Measurements from ENCODE around the gene KRT82.

Gene KRT82

DNA sequence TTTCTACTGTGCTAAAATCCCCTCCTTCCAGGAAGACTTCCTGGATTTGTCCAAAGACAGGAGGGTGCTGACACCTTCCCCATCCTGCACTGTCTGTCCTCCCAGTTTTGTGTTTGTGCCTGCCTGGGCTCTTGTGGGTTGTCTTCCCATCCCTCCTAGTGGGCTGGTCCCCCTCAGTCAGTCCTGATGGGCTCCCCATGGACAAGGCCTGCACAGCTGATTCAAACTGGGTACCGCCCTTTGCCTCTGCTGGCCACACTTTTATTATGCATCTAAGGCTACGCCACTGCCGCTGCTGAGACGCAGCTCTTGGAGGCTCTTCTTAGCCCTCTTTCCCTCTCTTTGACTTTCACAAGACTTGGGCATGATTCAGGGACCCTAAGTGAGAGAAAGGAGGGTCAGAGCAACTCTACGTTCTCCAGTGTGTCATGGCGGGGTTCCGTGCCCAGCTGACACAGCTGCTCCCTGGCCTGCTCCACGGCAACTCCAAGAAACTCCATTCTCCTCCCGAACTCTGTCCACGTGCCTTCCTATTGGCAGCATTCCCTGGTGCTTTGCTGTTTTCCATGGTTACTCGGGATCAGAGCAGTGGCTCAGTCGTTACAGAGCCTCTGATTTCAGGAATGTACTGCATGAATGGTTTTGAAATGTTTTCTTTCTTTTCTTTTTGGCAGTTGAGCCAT is 35.1 kb downstream of the KRT82 start:
- Histone ChIP-seq H3K4me2 (ENCODE audit: low read length) (no peak overlapping the region), H3K27ac (ENCODE audit: low read length) (no peak overlapping the region), H3K4me3 (ENCODE audit: low read length) (no peak overlapping the region), H3K79me2 (ENCODE audit: low read length) (no peaks in the 10 kb centered on the region), H3K9me3 (ENCODE audit: insufficient read depth, low read length) (no peaks in the 10 kb centered on the region), H2AFZ (ENCODE audit: low read depth, low read length) (no peak overlapping the region), H3K36me3 (replicated peaks; ENCODE audit: low read depth, low read length) (no peaks in the 10 kb centered on the region), H3K4me1 (ENCODE audit: low read length) (no peaks in the 10 kb centered on the region), H3K9ac (ENCODE audit: low read length) (no peak overlapping the region), H4K20me1 (ENCODE audit: insufficient read depth, low read length) (no peaks in the 10 kb centered on the region), H3K27me3 (ENCODE audit: low read depth, low read length) (peaks cover 40% of the 10 kb centered on the region)
- TF ChIP-seq, protein P1, sequence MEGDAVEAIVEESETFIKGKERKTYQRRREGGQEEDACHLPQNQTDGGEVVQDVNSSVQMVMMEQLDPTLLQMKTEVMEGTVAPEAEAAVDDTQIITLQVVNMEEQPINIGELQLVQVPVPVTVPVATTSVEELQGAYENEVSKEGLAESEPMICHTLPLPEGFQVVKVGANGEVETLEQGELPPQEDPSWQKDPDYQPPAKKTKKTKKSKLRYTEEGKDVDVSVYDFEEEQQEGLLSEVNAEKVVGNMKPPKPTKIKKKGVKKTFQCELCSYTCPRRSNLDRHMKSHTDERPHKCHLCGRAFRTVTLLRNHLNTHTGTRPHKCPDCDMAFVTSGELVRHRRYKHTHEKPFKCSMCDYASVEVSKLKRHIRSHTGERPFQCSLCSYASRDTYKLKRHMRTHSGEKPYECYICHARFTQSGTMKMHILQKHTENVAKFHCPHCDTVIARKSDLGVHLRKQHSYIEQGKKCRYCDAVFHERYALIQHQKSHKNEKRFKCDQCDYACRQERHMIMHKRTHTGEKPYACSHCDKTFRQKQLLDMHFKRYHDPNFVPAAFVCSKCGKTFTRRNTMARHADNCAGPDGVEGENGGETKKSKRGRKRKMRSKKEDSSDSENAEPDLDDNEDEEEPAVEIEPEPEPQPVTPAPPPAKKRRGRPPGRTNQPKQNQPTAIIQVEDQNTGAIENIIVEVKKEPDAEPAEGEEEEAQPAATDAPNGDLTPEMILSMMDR (IDR thresholded peaks at IDR 0.05; ENCODE audit: low read depth, low read length) = no peak
- TF ChIP-seq EZH2phosphoT487 (IDR thresholded peaks at IDR 0.05; ENCODE audit: low read depth) = no peak

DNA sequence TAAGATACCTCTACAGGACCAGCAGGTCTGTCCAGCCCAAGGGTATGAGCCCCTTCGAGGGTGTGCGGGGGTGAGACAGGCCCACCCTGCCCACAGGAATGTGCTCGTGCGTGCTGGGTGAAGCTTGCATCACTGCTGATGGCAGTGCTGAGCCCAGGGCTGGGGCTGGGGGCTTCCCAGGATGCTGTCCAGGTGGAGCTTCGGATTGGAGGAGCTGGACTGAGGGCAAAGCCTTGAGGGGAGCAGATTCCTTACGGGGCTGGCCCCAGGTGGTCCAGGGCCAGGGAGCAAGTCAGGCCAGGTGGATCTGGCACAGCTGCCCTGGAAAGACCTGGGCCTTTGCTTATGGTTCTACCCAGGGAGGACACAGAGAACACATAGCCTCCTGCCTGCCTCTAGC is 36.3 kb downstream of the KRT82 start:
- Histone ChIP-seq H3K79me2 (ENCODE audit: low read length) (no peaks in the 10 kb centered on the region), H3K9ac (ENCODE audit: low read length) (no peak overlapping the region), H3K27me3 (ENCODE audit: low read depth, low read length) (peaks cover 49% of the 10 kb centered on the region), H2AFZ (ENCODE audit: low read depth, low read length) (no peak overlapping the region), H3K4me2 (ENCODE audit: low read length) (no peak overlapping the region), H3K36me3 (replicated peaks; ENCODE audit: low read depth, low read length) (no peaks in the 10 kb centered on the region), H4K20me1 (ENCODE audit: insufficient read depth, low read length) (no peaks in the 10 kb centered on the region), H3K4me1 (ENCODE audit: low read length) (peaks cover 5% of the 10 kb centered on the region; the same call in 1 of the 2 replicates), H3K9me3 (ENCODE audit: insufficient read depth, low read length) (no peaks in the 10 kb centered on the region), H3K4me3 (ENCODE audit: low read length) (no peak overlapping the region), H3K27ac (ENCODE audit: low read length) (no peak overlapping the region)
- TF ChIP-seq EZH2phosphoT487 (IDR thresholded peaks at IDR 0.05; ENCODE audit: low read depth) = no peak
- TF ChIP-seq, protein P1 (IDR thresholded peaks at IDR 0.05; ENCODE audit: low read depth, low read length) = no peak

DNA sequence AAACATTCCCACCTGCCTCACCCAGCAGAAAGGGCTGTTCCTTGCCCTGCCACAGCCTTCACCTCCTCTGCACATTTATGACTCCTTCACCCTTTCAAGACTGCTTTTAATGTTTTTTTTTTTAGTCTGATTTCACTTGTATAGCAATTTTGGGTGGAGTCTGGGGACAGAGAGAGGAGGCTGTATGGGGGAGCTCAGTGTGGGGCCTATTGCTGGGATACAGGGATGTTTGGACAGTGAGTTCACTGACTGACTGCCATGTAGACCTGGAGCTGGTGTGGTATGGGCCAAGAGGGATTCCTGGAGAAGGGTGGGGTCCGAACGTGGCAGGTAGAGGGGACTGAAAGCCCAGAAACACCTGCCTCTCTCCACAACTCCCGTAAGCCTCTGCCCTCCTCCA is 36.9 kb downstream of the KRT82 start:
- H4K20me1 ChIP-seq (ENCODE audit: insufficient read depth, low read length) = no peaks in the 10 kb centered on the region
- no peak overlapping the region for H3K4me2 ChIP-seq (ENCODE audit: low read length)
- peaks cover 6% of the 10 kb centered on the region; the same call in 1 of the 2 replicates for H3K4me1 ChIP-seq (ENCODE audit: low read length)
- H3K79me2 ChIP-seq (ENCODE audit: low read length) = no peaks in the 10 kb centered on the region
- TF ChIP-seq, protein P1 (IDR thresholded peaks at IDR 0.05; ENCODE audit: low read depth, low read length) = no peak
- TF ChIP-seq EZH2phosphoT487 (IDR thresholded peaks at IDR 0.05; ENCODE audit: low read depth) = no peak
- peaks cover 55% of the 10 kb centered on the region for H3K27me3 ChIP-seq (ENCODE audit: low read depth, low read length)
- no peaks in the 10 kb centered on the region for H3K36me3 ChIP-seq (replicated peaks; ENCODE audit: low read depth, low read length)
- no peak overlapping the region for H3K9ac ChIP-seq (ENCODE audit: low read length)
- no peaks in the 10 kb centered on the region for H3K9me3 ChIP-seq (ENCODE audit: insufficient read depth, low read length)
- H3K27ac ChIP-seq (ENCODE audit: low read length) = no peak overlapping the region
- no peak overlapping the region for H2AFZ ChIP-seq (ENCODE audit: low read depth, low read length)
- no peak overlapping the region for H3K4me3 ChIP-seq (ENCODE audit: low read length)

GRCh38 chr12:52368508-52368907 is 37.6 kb downstream of the KRT82 start:
- peaks cover 6% of the 10 kb centered on the region; the same call in 1 of the 2 replicates for H3K4me1 ChIP-seq (ENCODE audit: low read length)
- no peak overlapping the region for H3K4me3 ChIP-seq (ENCODE audit: low read length)
- no peak for TF ChIP-seq EZH2phosphoT487 (IDR thresholded peaks at IDR 0.05; ENCODE audit: low read depth)
- TF ChIP-seq, protein P1 (IDR thresholded peaks at IDR 0.05; ENCODE audit: low read depth, low read length) = no peak
- H3K9me3 ChIP-seq (ENCODE audit: insufficient read depth, low read length) = no peaks in the 10 kb centered on the region
- H3K9ac ChIP-seq (ENCODE audit: low read length) = no peak overlapping the region
- no peaks in the 10 kb centered on the region for H3K36me3 ChIP-seq (replicated peaks; ENCODE audit: low read depth, low read length)
- no peaks in the 10 kb centered on the region for H3K79me2 ChIP-seq (ENCODE audit: low read length)
- no peaks in the 10 kb centered on the region for H4K20me1 ChIP-seq (ENCODE audit: insufficient read depth, low read length)
- H3K27ac ChIP-seq (ENCODE audit: low read length) = no peak overlapping the region
- H3K27me3 ChIP-seq (ENCODE audit: low read depth, low read length) = peaks cover 62% of the 10 kb centered on the region
- no peak overlapping the region for H3K4me2 ChIP-seq (ENCODE audit: low read length)
- H2AFZ ChIP-seq (ENCODE audit: low read depth, low read length) = no peak overlapping the region

Data from OCI-LY3 (cell line).